KOPT-K1 (cell line): ENCODE measurements around the gene ENTHD1.
A peak's percentile ranks its signal among the peaks of the same experiment; 100 is the strongest.

Experiments
- H3K27ac ChIP-seq: fragments of 200-600 bp; sonication (generic); 2 replicates; pipeline ENCODE4 v1.5.1; 2016; ENCODE audit warnings: antibody characterized with exemption, mild to moderate bottlenecking, low read depth, low read length; ENCODE audit not compliant: poor library complexity, severe bottlenecking
- H3K36me3 ChIP-seq: fragments of 200-600 bp; sonication (generic); 2 replicates; pipeline ENCODE4 v1.5.1; 2017; ENCODE audit warnings: antibody characterized with exemption, mild to moderate bottlenecking, low read length, moderate library complexity; ENCODE audit not compliant: insufficient read depth
- H3K9me3 ChIP-seq: fragments of 200-600 bp; sonication (generic); 2 replicates; pipeline ENCODE4 v1.5.1; 2017; ENCODE audit warnings: antibody characterized with exemption, low read length, mild to moderate bottlenecking; ENCODE audit not compliant: insufficient read depth, poor library complexity, severe bottlenecking

ENTHD1 gene

DNA sequence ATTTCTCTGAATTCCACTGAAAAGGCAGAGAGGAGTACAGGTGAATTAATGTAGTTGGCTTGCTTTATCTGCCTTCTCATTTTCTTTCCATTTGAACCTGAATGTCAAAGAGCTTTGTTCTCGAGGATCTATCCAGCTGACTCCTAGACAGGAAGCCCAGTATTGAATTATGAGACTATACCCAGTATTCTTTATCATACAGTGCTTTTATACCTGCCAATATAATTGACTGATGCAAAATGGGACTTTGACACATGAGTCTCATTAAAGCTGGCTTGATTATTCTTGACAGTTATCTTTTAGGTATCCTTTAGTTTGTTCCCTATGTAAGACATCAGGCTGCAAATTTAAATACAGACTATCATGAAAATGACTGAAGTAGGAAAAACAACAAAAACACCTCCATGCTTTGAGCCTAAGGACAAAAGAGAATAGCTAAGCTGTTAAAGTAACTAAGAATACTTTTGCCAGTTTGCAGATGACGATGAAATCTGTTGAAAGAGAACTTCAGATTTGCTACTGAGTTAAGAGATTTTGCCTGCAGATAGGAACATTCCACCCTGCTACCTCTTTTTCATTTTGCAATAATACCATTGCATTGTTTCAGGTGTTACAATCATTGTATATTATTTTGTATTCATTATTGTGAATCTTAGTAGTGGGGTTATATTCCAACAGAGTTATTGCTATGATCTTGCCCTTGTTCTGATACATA is 117.1 kb downstream of the ENTHD1 start:
- Histone ChIP-seq H3K36me3 (no peaks in the 10 kb centered on the region), H3K27ac (peak overlapping the region; percentile 30), H3K9me3 (peaks cover 3% of the 10 kb centered on the region)

DNA sequence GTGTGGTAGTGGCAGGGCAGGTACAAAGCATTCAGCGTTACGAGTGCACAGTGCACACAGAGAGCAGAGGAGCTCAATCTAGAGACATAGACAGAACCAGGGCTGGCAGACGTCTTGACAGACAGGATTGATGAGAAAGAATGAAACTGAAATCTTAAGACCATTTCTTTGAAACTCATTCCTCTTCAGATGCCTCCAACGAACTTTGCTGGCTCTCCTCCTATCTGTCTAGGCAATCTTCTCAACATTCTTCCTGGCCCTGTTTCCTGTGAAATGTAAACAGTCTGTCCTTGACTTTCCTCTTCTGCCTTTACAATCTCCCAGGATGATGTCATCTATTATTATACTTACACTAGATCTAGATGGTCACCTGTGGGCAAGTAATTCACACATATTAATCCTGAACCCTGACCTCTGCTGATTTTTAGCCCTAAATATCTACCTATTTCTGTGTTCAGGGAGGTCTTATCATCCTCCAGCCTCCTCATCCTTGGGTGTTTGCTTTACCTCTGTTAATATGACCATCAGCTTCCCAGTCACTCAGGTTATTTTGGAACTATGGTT is 119.5 kb downstream of the ENTHD1 start:
- H3K9me3 ChIP-seq: peaks cover 8% of the 10 kb centered on the region

DNA sequence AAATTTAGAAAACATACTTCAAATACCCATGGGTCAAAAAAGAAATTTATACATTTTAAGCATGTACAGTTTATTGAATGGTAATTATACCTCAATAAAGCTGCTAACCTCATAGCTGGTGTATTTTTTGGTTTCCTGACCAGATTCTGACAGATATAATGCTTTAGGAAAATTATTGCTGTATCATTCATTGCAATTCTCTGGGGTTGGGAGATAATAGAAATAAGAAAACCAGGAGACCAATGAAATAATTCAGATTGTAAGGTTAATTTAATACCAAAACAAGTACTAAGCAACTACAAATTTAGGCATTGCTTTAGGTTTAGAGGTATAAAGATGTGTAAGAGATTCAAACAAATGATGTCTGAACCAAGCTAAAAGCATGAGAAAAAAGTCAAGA is 120.1 kb downstream of the ENTHD1 start:
- Histone ChIP-seq H3K9me3 (peaks cover 8% of the 10 kb centered on the region), H3K36me3 (no peaks in the 10 kb centered on the region), H3K27ac (peak overlapping the region; percentile 74)

More for the DNA sequence above, 119.5 kb downstream of the ENTHD1 start:
- no peaks in the 10 kb centered on the region for H3K36me3 ChIP-seq
- H3K27ac ChIP-seq: peak overlapping the region; percentile 74

DNA sequence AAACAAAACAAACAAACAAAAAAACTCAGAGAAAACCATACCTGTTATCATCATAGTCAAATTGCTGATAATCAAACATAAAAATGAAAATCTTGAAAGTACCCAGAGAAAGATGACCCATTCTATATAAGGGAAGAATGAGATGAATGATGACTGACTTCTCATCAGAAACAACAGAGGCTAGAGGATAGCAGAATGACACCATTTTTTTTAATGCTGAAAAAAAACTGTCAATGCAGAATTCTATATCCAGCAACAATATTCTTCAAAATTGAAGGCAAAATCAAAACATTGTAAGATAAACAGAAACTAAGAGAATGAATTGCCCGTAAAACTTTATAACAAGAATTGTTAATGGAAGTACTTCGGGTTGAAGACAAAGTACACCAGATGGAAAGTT is 122.1 kb downstream of the ENTHD1 start:
- Histone ChIP-seq H3K9me3 (peaks cover 8% of the 10 kb centered on the region), H3K36me3 (no peaks in the 10 kb centered on the region)

DNA sequence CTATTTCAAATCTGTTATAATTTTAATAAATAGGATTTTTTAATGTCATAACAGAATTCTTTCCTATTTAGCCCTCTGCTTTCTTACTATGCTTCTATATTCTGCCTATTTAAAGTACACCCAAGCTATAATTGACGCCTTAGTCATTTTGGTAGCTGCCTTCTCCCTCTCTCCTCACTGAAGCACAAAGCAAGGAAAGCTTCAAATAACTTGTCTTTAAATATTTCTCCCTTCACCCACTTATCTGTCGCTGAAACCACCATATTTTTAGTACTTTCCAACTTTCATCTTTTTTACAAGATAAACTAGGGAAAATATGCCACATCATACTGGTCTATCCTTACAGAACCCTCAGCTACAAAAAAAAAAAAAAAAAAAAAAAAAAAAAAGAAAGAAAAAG is 127.9 kb downstream of the ENTHD1 start:
- no peaks in the 10 kb centered on the region for H3K9me3 ChIP-seq
- no peaks in the 10 kb centered on the region for H3K36me3 ChIP-seq
- no peak overlapping the region for H3K27ac ChIP-seq

More for the DNA sequence above, 122.1 kb downstream of the ENTHD1 start:
- no peak overlapping the region for H3K27ac ChIP-seq

DNA sequence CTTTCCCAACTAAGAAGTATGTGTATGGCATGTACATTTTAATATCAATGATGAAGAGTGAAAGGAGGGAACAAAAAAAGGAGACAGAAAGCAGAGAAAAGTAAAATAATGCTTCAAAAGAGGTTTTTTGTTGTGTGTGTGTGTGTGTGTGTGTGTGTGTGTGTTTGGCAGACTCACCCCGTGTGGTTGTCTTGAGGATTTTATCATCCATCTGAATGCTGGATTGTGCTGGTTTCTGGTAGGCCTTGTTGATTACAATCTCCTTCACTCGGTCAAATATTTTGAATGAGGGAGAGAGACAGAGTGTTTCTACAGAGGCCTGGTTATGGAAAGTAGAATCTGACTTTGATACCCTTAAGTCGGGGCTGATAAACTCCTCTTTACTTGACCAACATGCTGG is 128.5 kb downstream of the ENTHD1 start:
- no peak overlapping the region for H3K27ac ChIP-seq
- H3K36me3 ChIP-seq: no peaks in the 10 kb centered on the region
- no peaks in the 10 kb centered on the region for H3K9me3 ChIP-seq

DNA sequence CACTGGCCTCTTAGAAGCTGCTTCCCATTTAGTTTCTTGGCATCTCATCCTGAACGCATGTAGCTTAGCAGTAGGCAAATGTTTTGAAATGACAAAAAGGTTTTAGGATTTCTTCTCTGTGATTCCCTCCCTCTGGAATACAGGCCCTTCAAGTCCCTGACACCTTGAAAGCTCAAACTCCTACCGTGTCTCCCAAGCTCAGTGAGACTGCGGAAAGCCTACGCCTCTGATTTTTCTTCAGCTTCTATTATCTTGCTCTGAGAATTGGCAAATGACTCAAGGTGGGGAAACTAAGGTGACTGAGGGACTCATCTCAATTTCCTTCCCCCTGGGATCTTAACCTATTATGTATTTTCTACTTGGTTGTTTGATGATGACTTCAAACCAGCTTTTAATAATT is 130.3 kb downstream of the ENTHD1 start:
- Histone ChIP-seq H3K27ac (no peak overlapping the region), H3K36me3 (no peaks in the 10 kb centered on the region), H3K9me3 (no peaks in the 10 kb centered on the region)

DNA sequence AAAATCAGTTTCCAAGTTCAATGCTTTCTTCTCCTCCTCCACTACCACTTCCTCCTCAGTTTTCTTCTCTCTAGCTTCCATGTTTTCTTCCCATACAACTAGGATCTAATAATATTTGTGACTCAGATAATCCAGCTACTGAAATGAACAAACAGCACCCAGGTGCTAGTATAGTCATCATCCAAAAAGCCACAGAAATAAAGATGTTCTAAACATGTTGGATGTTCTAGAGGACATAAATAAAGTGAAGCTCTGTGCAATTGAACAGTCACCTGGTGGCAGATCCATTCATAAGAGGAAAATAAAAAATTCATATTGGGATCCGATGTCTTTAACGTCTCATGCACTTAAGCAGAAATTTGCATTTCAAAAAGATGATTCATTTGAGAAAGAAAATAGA is 142.8 kb downstream of the ENTHD1 start:
- Histone ChIP-seq H3K27ac (no peak overlapping the region), H3K36me3 (no peaks in the 10 kb centered on the region), H3K9me3 (no peaks in the 10 kb centered on the region)

DNA sequence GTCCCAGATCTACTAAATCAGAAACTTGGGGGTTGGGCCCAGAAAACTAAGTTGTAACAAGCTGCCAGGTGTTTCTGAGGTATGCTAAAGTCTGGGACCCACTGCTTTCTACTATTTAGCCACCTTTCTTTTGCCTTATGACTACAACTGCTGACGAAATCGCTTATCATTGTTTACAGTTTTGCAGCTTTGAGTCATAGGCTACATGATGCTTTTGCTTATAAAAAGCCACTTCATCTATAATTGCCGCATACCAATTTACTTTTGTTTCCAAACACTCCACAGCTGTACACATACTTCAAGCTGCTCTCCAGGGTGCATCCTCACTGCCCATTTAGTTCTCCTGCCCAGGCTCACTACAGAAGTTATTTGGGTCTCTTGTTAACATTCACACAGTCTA is 144.7 kb downstream of the ENTHD1 start:
- Histone ChIP-seq H3K27ac (no peak overlapping the region), H3K9me3 (no peaks in the 10 kb centered on the region), H3K36me3 (no peaks in the 10 kb centered on the region)

DNA sequence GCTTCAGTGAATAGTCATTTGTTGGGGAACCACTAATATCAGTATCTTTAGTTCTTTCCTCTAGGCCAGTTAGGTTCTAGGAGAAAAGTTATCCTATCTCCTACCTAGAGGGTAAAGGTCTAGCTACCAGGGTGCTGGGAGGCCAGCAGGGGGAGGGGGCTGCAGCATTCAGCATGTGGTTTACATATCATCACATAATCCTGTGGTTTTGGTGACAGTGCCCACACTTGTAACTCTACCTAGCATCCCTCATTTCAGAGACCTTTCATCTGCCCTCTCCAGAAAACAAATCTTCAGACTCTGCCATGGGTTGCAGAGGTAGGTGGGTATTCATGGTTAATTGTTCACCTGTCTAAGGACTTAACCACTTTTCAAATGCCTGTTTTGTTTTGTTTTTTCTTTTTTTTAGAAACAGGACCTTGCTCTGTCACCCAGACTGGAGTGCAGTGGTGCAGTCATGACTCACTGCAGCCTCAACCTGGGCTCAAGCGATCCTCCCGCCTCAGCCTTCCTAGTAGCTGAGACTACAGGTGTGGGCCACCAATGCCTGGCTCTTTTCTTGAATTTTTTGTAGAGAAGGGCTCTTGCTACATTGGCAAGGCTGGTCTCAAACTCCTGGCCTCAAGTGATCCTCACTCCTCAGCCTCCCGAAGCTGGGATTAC is 146.8 kb downstream of the ENTHD1 start:
- Histone ChIP-seq H3K36me3 (no peaks in the 10 kb centered on the region), H3K9me3 (no peaks in the 10 kb centered on the region), H3K27ac (no peak overlapping the region)

DNA sequence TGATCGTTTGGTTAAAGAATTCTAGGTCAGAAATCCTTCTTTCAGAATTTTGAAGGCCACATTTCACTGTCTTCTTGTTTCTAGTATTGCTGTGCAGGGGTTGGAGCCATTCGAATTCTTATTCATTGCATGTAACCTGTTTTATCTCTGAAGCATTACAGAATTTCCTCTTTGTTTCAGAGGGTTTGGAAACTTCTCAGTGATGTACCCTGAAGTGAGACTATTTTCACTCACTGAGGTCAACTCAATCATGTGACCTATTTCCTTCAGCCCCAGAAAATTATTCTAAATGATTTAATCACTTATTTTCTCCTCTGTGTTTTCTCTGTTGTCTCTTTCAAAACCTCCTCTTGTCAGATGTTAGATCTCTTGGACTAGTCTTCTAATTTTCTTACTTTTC is 147.8 kb downstream of the ENTHD1 start:
- Histone ChIP-seq H3K27ac (no peak overlapping the region), H3K9me3 (no peaks in the 10 kb centered on the region), H3K36me3 (no peaks in the 10 kb centered on the region)

DNA sequence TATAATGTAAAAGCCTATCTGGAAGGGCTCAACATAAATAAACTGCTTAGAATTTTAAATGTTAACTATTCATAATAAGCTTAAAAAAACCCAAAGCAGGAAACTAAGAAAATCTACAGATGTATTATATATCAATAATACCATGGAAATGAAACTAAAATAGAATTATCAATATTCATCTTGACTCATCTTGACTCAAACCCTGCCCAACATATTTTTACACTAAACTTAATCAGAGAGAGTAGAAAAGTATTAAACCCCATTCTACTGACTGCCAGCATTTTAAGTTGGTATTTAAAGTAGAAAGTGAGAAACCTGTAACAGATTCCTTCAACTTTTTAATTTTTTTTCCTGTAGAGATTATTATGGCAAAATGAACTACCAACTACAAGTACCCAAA is 149.2 kb downstream of the ENTHD1 start:
- H3K36me3 ChIP-seq: no peaks in the 10 kb centered on the region
- H3K9me3 ChIP-seq: no peaks in the 10 kb centered on the region
- no peak overlapping the region for H3K27ac ChIP-seq

DNA sequence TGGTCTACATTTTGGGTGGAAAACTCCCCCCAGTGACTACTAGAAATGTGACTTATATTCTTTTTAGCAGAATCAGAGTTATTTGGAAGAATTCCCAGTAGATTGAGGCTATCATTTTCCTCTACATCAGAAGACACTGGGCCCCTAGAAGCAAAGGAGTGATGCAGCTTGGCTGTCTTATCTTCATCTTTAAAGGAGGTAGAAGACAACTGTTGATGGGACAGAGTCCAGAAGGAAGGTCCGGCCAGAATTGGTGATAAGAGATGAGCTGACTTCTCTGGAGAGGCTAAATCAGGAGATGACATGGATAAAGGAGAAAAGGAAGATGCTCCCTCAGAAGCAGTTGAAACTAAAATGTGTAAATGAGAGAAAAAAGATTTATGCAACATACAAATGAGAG is 149.6 kb downstream of the ENTHD1 start:
- Histone ChIP-seq H3K9me3 (no peaks in the 10 kb centered on the region), H3K27ac (no peak overlapping the region), H3K36me3 (no peaks in the 10 kb centered on the region)

DNA sequence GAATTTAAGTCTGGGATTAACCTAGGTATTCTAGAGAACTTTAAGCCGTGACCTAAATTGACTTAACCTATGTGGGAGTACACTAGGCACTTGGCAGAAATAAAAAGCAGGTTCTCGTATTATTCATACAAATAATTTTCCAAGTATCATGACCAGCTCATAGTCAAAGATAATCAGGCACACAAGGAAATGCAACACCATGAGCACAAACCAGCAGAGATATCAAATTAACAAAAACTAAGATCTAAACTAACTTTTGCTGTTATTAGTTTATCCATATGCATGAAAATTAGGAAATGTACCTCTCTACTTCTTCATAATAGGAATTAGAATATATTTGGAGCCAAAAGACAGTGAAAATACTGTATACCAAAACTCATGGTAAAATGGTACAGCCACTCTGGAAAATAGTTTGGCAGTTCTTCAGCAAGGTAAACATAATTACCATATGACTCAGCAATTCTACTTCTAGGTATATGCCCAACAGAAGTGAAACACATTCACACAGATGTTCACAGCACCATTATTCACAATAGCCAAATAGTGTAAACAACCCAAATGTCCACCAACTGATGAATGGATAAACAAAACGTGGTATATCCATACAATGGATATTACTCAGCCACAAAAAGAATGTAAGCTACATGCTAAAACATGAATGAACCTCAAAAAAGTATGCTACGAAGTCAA is 154.1 kb downstream of the ENTHD1 start:
- Histone ChIP-seq H3K36me3 (no peaks in the 10 kb centered on the region), H3K27ac (no peak overlapping the region), H3K9me3 (no peaks in the 10 kb centered on the region)

DNA sequence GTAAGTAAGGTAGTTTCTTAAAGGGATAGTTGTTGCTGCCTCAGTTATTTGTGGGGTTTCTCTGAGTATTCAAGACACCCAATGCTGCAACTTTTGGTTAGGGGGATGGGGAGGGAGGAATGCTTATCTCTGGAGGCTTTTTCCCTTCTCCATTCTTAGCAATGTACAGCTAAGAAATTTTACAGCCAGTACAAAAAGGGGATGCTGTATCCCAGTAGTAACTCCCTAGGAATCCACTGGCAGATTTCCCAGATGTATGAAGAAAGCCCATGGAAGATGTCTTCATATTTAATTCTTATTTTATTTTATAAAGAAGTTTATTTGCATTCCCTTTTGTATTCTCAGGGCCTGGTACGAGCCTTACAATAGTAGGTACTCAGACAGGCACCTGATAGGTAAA is 154.8 kb downstream of the ENTHD1 start:
- no peaks in the 10 kb centered on the region for H3K9me3 ChIP-seq
- H3K36me3 ChIP-seq: no peaks in the 10 kb centered on the region
- no peak overlapping the region for H3K27ac ChIP-seq
